Umbilical cord (tissue), 2 donors: ENCODE data around the gene EEFSEC. TPM values are rescaled to one million over a fixed set of nuclear protein-coding genes. Genes with fewer than 3 reads are reported as not detected.

Source experiments
- DNase-seq: peaks from one replicate; pipeline ENCODE4 v3.0.0-alpha.2; 2015; ENCODE audit warnings: low spot score
- total RNA-seq: library from RNA; depleted of rRNA; stranded (reverse); fragments of >200 nt; gene quantifications from one replicate; pipeline ENCODE4 v1.2.3, GENCODE V29; 2014; ENCODE audit warnings: low replicate concordance; ENCODE audit not compliant: insufficient read depth

The EEFSEC gene
- total RNA-seq, 1 donor from 2014 or later: 9.6 TPM

DNA sequence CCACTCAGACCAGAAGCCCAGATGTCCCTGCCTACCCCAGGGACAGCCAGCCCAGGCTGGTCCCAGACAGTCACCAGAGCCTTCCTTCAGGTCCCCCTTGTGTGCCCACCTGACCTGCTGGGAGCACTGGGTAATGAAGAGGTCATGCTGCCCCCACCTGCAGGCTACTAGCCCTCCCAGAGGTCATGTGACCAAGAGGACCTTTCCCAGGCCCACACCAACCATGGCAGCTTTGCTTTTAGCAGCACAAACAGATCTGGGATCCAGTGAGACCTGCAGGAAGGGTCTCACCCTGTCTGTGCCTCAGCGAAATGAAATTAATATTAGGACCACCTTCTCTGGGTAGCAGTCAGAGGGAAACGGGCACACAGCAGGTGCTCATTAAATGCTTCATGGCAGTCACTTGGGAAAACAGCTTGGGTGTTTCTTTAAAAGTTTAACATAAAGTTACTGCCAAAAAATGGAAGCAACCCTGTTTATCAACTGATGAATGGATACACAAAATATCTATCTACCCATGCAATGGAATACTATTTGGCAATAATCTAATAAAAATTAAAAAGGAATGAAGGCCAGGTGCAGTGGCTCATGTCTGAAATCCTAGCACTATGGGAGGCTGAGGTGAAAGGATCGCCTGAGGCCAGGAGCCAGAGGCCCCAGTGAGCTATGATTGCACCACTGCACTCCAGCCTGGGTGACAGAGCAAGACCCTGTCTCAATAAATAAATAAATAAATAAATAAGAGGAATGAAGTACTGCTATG is 269.7 kb downstream of the EEFSEC start:
- DNase-seq: no peak

- no peak for DNase-seq
These were observed 270.4 kb downstream of the EEFSEC start for GRCh38 chr3:128423525-128424147.

DNA sequence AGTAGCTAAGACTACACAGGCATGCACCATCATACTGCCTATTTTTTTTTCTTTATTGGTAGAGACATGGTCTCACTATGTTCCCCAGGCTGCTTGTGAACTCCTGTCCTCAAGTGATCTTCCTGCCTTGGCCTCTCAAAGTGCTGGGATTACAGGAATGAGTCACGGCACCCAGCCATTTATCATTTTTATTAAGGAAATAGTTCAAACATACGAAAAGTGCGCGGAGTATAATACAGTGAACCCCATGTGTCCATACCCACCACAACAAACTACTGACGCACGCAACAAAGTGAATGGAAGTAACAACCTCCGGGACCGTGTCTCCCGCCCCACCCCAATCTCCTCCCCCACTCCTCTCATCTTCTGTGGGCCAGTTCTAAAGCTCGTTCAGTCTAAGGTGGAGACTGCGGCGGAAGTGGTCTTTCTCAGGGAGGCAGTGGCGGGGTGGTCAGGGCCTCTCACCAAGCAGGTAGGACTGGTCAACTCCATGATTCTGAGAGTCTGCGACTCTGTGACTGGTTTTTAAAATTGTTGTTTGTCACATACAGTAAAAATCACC is 271.3 kb downstream of the EEFSEC start:
- peak; percentile 41 for DNase-seq

GRCh38 chr3:128425142-128425845 is 272.0 kb downstream of the EEFSEC start:
- no peak for DNase-seq

- no peak for DNase-seq
These were observed 272.5 kb downstream of the EEFSEC start for GRCh38 chr3:128425846-128426127.

DNA sequence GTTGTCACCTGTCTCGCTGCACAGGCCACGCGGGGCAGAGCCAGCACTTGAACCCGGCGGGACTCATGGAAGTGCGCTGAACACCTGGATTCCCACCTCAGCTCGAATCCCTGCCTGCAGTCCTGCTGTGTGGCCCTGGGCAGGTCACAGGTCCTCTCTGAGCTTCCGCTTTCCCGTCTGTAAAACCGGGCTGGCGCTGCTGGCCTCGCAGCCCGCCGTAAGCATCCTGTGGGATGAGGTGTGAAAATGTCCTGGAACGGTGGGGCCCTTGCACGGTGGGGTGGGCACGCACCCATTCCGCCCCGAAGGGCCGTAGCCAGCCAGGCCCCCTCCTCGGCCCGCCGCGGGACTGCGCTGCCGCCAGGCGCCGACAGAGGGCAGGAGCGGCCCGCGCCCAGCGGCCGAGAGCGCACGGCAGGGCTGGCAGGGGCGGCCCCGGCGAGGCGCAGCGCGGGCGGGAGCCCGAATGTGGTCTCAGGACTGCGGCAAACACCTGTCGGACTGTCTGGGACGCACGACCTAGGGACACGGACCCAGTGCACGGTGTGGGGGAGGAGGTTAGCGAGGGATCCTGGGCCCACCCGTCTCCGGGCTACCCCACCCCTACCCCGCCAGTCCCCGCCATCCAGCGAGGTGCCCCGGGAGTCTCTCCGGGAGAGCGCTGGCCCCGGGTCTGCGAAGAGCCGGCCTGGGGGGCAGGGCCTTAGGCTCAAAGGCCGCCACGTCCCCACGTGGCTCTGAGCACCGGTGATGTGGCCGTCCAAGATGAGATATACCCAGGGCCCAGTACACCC is 273.0 kb downstream of the EEFSEC start:
- DNase-seq: no peak

- DNase-seq: no peak
These were observed 274.0 kb downstream of the EEFSEC start for GRCh38 chr3:128427175-128427857.

GRCh38 chr3:128427872-128428822 is 274.9 kb downstream of the EEFSEC start:
- DNase-seq: no peak

GRCh38 chr3:128429275-128429674 is 276.0 kb downstream of the EEFSEC start:
- no peak for DNase-seq

GRCh38 chr3:128429751-128430150 is 276.5 kb downstream of the EEFSEC start:
- no peak for DNase-seq

GRCh38 chr3:128430301-128430700 is 277.0 kb downstream of the EEFSEC start:
- DNase-seq: no peak

- no peak for DNase-seq
These were observed 277.4 kb downstream of the EEFSEC start for GRCh38 chr3:128430731-128431130.

DNA sequence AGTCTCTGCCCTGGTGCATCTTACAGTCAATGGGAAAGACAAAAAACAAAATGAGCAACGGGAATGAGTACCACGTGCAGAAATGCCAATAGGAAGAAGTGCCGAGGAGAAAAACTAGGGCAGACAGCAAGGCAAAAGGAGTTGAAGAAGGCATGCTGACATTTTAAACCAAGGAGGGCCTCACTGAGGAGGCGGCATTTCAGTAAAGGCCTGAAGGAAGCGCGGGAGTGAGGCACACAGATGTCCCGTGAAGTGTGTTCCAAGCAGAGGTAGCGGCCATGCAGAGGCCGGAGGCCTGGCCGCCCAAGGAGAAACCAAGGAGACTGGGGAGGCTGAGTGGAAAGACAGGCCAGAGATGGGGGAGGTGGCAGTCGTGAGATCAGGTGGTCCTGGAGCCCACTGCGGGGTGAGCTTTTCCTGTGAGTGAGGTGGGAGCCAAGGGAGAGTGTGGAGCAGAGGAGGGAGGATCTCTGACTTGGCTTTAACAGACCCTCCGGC is 278.6 kb downstream of the EEFSEC start:
- no peak for DNase-seq

DNA sequence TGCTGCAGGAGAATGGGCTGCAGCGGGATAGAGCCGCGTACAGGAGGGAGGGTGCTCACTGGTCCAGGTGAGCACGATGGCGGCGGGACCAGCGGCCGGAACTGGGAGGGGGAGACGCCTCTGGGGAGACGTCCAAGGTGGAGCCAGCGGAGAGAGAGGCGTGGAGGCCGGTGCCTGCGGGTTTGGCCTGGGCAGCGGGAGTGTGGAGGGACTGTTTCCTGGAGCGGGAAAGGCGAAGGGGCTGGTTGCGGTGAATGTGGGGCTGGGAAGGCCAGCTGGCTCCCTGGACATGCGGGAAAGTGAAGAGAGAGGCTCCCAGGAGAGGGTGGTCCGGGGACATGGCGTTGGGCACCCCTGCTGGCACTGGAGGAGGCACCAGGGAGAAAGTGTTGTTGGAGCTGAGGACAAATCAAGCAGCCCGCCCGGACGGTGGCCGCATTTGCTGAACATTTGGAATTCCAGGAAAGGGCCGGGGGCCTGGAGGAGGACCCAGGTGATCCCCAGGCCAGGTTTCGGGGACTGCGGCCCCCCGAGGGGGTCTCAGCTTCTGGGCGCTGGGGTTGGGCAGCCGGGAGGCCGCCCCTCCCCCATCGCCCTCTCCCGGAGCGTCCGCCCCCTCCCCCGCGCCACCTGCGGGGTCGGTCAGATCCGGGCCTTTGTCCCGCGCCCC is 279.2 kb downstream of the EEFSEC start:
- DNase-seq: no peak

GRCh38 chr3:128432971-128433836 is 279.9 kb downstream of the EEFSEC start:
- DNase-seq: no peak

DNA sequence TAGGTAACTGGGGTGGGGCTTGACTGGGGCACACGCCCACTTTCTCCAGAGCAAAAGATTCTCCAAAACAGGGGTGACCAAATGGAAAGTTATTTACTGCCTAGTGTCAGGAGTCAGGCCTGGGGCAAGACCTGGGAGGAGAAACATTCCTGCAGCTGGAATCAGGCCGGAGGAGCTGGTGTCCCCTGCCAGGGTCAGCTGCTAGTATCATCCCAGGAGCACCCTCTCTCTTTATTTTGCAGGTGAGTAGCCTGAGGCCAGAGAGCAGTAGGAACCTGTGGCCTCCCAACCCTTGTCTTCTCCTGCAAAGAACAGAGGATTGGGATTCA is 280.5 kb downstream of the EEFSEC start:
- no peak for DNase-seq

DNA sequence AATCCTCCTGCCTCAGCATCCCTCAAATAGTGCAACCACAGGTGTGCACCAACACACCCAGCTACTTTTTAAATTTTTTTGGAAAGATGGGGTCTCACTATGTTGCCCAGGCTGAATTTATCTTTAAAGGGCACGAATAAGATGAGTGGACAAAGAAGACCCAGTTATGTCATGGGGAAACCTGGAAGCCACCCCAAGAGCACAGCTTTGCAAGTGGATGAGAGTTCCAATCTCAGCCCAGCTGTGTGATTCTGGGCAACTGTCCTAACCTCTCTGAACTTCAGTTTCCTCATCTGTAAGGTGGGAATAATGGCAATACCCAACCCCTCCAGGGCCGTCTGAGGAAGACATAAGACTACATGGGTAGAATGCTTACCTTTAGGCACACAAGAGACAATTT is 281.2 kb downstream of the EEFSEC start:
- DNase-seq: no peak

GRCh38 chr3:128435058-128435457 is 281.8 kb downstream of the EEFSEC start:
- DNase-seq: no peak
